Measurements from ENCODE around the gene APOBEC3A. TPM values are rescaled to one million over a fixed set of nuclear protein-coding genes. Genes with fewer than 3 reads are reported as not detected.

Gene APOBEC3A
- total RNA-seq, 1 donor from 2014 or later = not detected

DNA sequence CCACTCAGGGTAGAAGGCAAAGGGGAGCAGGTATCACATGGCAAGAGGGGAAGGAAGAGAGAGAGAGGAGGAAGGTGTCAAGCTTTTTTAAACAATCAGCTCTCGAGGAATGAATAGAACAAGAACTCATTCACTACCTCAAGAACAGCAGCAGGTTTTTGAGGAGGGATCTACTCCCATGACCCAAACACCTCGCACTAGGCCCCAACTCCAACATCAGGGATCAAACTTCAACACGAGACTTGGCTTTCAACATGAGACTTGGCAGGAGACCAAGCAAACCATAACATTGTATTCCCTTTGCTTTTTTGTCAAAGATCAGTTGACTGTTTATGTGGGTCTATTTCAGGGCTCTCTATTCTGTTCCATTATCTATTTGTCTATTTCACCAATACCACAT lies 26.9 kb upstream of the APOBEC3A start:
- Mint-ChIP-seq H3K9me3 (ENCODE audit: low read depth) (no peaks in the 10 kb centered on the region), H3K36me3 (ENCODE audit: low read depth) (no peaks in the 10 kb centered on the region), H3K4me1 (ENCODE audit: low read depth) (peaks cover 10% of the 10 kb centered on the region), H3K27ac (ENCODE audit: unreplicated experiment) (no peak overlapping the region), H3K27me3 (ENCODE audit: low read depth) (peaks cover 28% of the 10 kb centered on the region), H3K4me3 (ENCODE audit: unreplicated experiment) (no peak overlapping the region)
- TF ChIP-seq, protein P1, sequence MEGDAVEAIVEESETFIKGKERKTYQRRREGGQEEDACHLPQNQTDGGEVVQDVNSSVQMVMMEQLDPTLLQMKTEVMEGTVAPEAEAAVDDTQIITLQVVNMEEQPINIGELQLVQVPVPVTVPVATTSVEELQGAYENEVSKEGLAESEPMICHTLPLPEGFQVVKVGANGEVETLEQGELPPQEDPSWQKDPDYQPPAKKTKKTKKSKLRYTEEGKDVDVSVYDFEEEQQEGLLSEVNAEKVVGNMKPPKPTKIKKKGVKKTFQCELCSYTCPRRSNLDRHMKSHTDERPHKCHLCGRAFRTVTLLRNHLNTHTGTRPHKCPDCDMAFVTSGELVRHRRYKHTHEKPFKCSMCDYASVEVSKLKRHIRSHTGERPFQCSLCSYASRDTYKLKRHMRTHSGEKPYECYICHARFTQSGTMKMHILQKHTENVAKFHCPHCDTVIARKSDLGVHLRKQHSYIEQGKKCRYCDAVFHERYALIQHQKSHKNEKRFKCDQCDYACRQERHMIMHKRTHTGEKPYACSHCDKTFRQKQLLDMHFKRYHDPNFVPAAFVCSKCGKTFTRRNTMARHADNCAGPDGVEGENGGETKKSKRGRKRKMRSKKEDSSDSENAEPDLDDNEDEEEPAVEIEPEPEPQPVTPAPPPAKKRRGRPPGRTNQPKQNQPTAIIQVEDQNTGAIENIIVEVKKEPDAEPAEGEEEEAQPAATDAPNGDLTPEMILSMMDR (IDR thresholded peaks at IDR 0.05) = no peak
- no peak for DNase-seq (ENCODE audit: low spot score)

DNA sequence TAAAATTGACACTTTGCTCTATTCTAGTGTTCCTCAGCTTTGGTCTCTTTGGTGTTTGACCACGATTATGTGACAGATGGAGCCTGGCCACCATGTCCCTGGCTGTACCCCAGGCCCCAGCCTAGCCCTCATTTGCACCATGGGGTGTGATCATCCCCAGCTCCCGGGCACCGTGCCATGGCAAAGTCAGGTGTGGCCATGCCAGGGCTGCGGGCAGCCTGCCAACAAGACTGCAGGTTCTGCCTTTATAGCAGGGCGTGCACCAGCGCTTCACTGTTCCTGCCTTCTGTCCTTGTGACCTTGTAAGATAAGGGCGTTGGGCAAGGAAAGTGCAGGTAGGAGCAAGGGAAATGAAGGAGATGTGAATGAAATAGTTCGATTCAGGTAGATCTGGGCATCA lies 22.4 kb upstream of the APOBEC3A start:
- TF ChIP-seq, protein P1 (IDR thresholded peaks at IDR 0.05) = no peak
- DNase-seq (ENCODE audit: low spot score) = no peak
- no peaks in the 10 kb centered on the region for H3K36me3 Mint-ChIP-seq (ENCODE audit: low read depth)
- H3K4me3 Mint-ChIP-seq (ENCODE audit: unreplicated experiment) = no peak overlapping the region
- H3K27ac Mint-ChIP-seq (ENCODE audit: unreplicated experiment) = no peak overlapping the region
- no peaks in the 10 kb centered on the region for H3K9me3 Mint-ChIP-seq (ENCODE audit: low read depth)
- H3K4me1 Mint-ChIP-seq (ENCODE audit: low read depth) = no peaks in the 10 kb centered on the region
- H3K27me3 Mint-ChIP-seq (ENCODE audit: low read depth) = peaks cover 49% of the 10 kb centered on the region

GRCh38 chr22:38935616-38936015 lies 21.8 kb upstream of the APOBEC3A start:
- peaks cover 48% of the 10 kb centered on the region for H3K27me3 Mint-ChIP-seq (ENCODE audit: low read depth)
- DNase-seq (ENCODE audit: low spot score) = no peak
- H3K9me3 Mint-ChIP-seq (ENCODE audit: low read depth) = no peaks in the 10 kb centered on the region
- no peak overlapping the region for H3K27ac Mint-ChIP-seq (ENCODE audit: unreplicated experiment)
- H3K4me3 Mint-ChIP-seq (ENCODE audit: unreplicated experiment) = no peak overlapping the region
- H3K36me3 Mint-ChIP-seq (ENCODE audit: low read depth) = no peaks in the 10 kb centered on the region
- H3K4me1 Mint-ChIP-seq (ENCODE audit: low read depth) = no peaks in the 10 kb centered on the region
- TF ChIP-seq, protein P1 (IDR thresholded peaks at IDR 0.05) = no peak

GRCh38 chr22:38936562-38936961 lies 20.8 kb upstream of the APOBEC3A start:
- Mint-ChIP-seq H3K4me1 (ENCODE audit: low read depth) (no peaks in the 10 kb centered on the region), H3K36me3 (ENCODE audit: low read depth) (no peaks in the 10 kb centered on the region), H3K27ac (ENCODE audit: unreplicated experiment) (no peak overlapping the region), H3K4me3 (ENCODE audit: unreplicated experiment) (no peak overlapping the region), H3K27me3 (ENCODE audit: low read depth) (peaks cover 56% of the 10 kb centered on the region), H3K9me3 (ENCODE audit: low read depth) (no peaks in the 10 kb centered on the region)
- TF ChIP-seq, protein P1 (IDR thresholded peaks at IDR 0.05) = no peak
- no peak for DNase-seq (ENCODE audit: low spot score)

DNA sequence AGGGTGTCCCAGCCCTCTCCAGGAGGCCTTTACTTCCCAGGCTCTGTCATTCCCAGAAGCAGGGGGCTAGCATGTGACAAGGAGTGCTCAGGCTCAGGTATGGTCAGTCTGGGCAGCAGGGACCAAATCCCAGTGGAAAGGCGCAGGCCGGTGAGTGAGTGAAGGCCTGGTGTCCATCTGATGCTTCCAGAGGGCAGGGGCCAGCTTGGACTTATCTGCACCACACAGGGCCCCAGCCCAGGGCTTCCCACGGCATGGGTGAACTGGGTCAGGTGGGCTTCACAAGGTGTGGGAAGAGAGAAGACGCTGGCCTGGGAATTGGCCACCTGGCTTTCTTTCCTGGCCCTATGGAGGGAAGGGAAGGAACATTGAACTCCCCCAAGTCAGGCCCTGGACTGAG lies 20.4 kb upstream of the APOBEC3A start:
- Mint-ChIP-seq H3K27ac (ENCODE audit: unreplicated experiment) (no peak overlapping the region), H3K27me3 (ENCODE audit: low read depth) (peaks cover 60% of the 10 kb centered on the region), H3K36me3 (ENCODE audit: low read depth) (no peaks in the 10 kb centered on the region), H3K4me1 (ENCODE audit: low read depth) (no peaks in the 10 kb centered on the region), H3K4me3 (ENCODE audit: unreplicated experiment) (no peak overlapping the region), H3K9me3 (ENCODE audit: low read depth) (no peaks in the 10 kb centered on the region)
- no peak for DNase-seq (ENCODE audit: low spot score)
- TF ChIP-seq, protein P1 (IDR thresholded peaks at IDR 0.05) = no peak
